Prostate gland (tissue), 2 donors: ENCODE measurements around the gene GALNTL6. TPM values are rescaled to one million over a fixed set of nuclear protein-coding genes. Genes with fewer than 3 reads are reported as not detected.

Source experiments
- DNase-seq: peaks from one replicate; pipeline ENCODE4 v3.0.0-alpha.2; 2019; ENCODE audit warnings: low spot score
- H3K27ac ChIP-seq, 2 donors: fragments of 200-600 bp; sonication (generic); 2 replicates each; pipeline ENCODE4 v1.5.1; 2017 to 2019
- H3K27me3 ChIP-seq: fragments of 200-600 bp; sonication (generic); replicated peaks from 2 replicates; pipeline ENCODE4 v1.5.1; 2019; ENCODE audit not compliant: insufficient read depth
- H3K36me3 ChIP-seq, 2 donors: fragments of 200-600 bp; sonication (generic); 1 replicate in 1 of 2; 2 replicates in 1 of 2; pipeline versions ENCODE4 v1.5.1 to v1.8.1; 2017 to 2019
- H3K4me1 ChIP-seq: fragments of 200-600 bp; sonication (generic); replicated peaks from 2 replicates; pipeline ENCODE4 v1.5.1; 2019
- H3K4me3 ChIP-seq, 2 donors: fragments of 200-600 bp; sonication (generic); 2 replicates each; pipeline ENCODE4 v1.5.1; 2017 to 2019
- H3K9me3 ChIP-seq: fragments of 200-600 bp; sonication (generic); 2 replicates; pipeline ENCODE4 v1.5.1; 2017
- POLR2A ChIP-seq: fragments of 450-650 bp; IDR thresholded peaks from one replicate; pipeline ENCODE4 v1.6.1; 2016; ENCODE audit warnings: antibody characterized with exemption, mild to moderate bottlenecking
- POLR2AphosphoS5 ChIP-seq: sonication (generic); formaldehyde crosslinking; IDR thresholded peaks from one replicate; pipeline ENCODE4 v1.6.1; 2017; ENCODE audit warnings: antibody characterized with exemption
- WGBS: methylation state at CpG from one replicate; pipeline ENCODE4 v1.1.5; 2018; 5-methylcytosine and 5-hydroxymethylcytosine counted together
- intact Hi-C: fragments of 100-400 bp; cut with DNase I; formaldehyde crosslinking; loops from one replicate; pipeline ENCODE4 v1.14.2; 2022
- total RNA-seq, 2 donors: library from RNA; depleted of rRNA; stranded (reverse); fragments of >200 nt; gene quantifications; one replicate each; pipeline ENCODE4 v1.1.0, GENCODE V29; 2016
- TF ChIP-seq, protein P1 (sequence below), 4 experiments: fragments of 200-600 bp in 2 of 4; fragments of 450-650 bp in 2 of 4; sonication (generic) in 2 of 4; IDR thresholded peaks; 1 replicate in 3 of 4; 2 replicates in 1 of 4; pipeline ENCODE4 v1.5.1; 2016 to 2019; ENCODE audit warnings: antibody characterized with exemption in 4 of 4, mild to moderate bottlenecking in 2 of 4, moderate library complexity in 2 of 4

The GALNTL6 gene
- total RNA-seq, 2 donors from 2014 or later = 0.23 to 0.85 TPM

- Histone ChIP-seq H3K9me3 (no peaks in the 10 kb centered on the region), H3K36me3 (no peaks in the 10 kb centered on the region), H3K27ac (no peak overlapping the region), H3K4me3 (no peak overlapping the region), H3K4me1 (no peaks in the 10 kb centered on the region), H3K27me3 (no peaks in the 10 kb centered on the region)
- DNase-seq = no peak
- 63% methylated on average over 2 of the region's 2 CpGs for WGBS
- intact Hi-C loops = no loop called here
- TF ChIP-seq POLR2AphosphoS5 = no peak
- TF ChIP-seq, protein P1, sequence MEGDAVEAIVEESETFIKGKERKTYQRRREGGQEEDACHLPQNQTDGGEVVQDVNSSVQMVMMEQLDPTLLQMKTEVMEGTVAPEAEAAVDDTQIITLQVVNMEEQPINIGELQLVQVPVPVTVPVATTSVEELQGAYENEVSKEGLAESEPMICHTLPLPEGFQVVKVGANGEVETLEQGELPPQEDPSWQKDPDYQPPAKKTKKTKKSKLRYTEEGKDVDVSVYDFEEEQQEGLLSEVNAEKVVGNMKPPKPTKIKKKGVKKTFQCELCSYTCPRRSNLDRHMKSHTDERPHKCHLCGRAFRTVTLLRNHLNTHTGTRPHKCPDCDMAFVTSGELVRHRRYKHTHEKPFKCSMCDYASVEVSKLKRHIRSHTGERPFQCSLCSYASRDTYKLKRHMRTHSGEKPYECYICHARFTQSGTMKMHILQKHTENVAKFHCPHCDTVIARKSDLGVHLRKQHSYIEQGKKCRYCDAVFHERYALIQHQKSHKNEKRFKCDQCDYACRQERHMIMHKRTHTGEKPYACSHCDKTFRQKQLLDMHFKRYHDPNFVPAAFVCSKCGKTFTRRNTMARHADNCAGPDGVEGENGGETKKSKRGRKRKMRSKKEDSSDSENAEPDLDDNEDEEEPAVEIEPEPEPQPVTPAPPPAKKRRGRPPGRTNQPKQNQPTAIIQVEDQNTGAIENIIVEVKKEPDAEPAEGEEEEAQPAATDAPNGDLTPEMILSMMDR (IDR thresholded peaks at IDR 0.05) = no peak
- TF ChIP-seq POLR2A = no peak
Observed at GRCh38 chr4:172141025-172141424, 327.8 kb downstream of the GALNTL6 start.

DNA sequence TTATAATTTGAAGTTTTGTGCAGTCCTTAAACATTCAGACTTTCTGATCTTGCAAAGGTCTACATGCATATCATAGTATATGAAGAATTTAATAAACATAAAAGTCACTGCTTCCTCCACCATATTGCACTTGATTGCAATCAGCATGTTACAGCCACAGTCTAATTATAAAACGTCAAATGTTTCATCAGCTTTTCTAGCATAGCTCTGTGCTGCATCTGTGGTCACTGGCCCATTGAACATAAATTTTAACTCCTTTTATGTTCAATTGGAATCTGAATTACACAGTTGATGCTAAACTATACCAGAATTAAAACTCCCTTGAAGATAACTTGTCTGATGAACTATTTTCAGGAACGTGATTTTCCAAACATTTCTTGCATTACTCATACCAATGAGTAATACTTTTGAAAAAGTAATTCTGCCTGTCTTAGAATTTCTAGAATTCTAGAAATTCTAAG lies 329.1 kb downstream of the GALNTL6 start:
- Histone ChIP-seq H3K9me3 (no peaks in the 10 kb centered on the region), H3K4me1 (no peaks in the 10 kb centered on the region), H3K36me3 (no peaks in the 10 kb centered on the region), H3K4me3 (no peak overlapping the region), H3K27ac (no peak overlapping the region), H3K27me3 (no peaks in the 10 kb centered on the region)
- DNase-seq = no peak
- intact Hi-C loops = no loop called here
- WGBS = 60% methylated on average over 2 of the region's 2 CpGs
- no peak for TF ChIP-seq POLR2AphosphoS5
- TF ChIP-seq, protein P1 (IDR thresholded peaks at IDR 0.05) = no peak
- no peak for TF ChIP-seq POLR2A

GRCh38 chr4:172143605-172144314 lies 330.6 kb downstream of the GALNTL6 start:
- no peaks in the 10 kb centered on the region for H3K27me3 ChIP-seq
- WGBS = 39% methylated on average over 3 of the region's 3 CpGs
- H3K27ac ChIP-seq = no peak overlapping the region
- intact Hi-C loops = no loop called here
- H3K36me3 ChIP-seq = no peaks in the 10 kb centered on the region
- H3K4me1 ChIP-seq = no peaks in the 10 kb centered on the region
- TF ChIP-seq POLR2A = no peak
- TF ChIP-seq POLR2AphosphoS5 = no peak
- TF ChIP-seq, protein P1 (IDR thresholded peaks at IDR 0.05) = no peak
- no peak for DNase-seq
- H3K9me3 ChIP-seq = no peaks in the 10 kb centered on the region
- no peak overlapping the region for H3K4me3 ChIP-seq

- H3K9me3 ChIP-seq = no peaks in the 10 kb centered on the region
- no peak for DNase-seq
- H3K4me3 ChIP-seq = no peak overlapping the region
- H3K36me3 ChIP-seq = no peaks in the 10 kb centered on the region
- WGBS = 3% methylated on average over 2 of the region's 2 CpGs
- no peaks in the 10 kb centered on the region for H3K27me3 ChIP-seq
- TF ChIP-seq, protein P1 (IDR thresholded peaks at IDR 0.05) = no peak
- TF ChIP-seq POLR2A (no peak), POLR2AphosphoS5 (no peak)
- H3K4me1 ChIP-seq = no peaks in the 10 kb centered on the region
- intact Hi-C loops = no loop called here
- no peak overlapping the region for H3K27ac ChIP-seq
Observed at GRCh38 chr4:172147687-172148086, 334.5 kb downstream of the GALNTL6 start.

DNA sequence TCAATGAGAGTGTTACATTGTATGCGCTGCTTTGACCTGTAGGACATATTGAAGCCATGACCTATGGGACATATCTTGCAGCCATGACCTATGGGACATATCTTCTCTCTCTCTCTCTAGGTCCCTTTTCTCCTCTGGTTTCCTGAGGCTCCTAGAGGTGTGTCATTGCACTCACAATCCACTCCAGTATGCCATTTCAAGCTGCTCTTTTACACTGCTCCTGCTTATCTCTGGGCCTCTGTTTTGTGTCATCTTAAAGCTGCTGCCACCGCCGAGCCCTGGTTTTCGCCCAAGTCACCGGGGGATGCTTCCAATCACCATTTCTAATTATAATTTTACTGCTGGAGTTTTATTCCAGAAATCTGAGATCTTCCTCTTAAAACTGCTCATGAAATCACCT lies 336.1 kb downstream of the GALNTL6 start:
- no peak for TF ChIP-seq POLR2AphosphoS5
- TF ChIP-seq, protein P1 (IDR thresholded peaks at IDR 0.05) = no peak
- TF ChIP-seq POLR2A = no peak
- no peak for DNase-seq
- WGBS = 56% methylated on average over 5 of the region's 5 CpGs
- no peak overlapping the region for H3K4me3 ChIP-seq
- no peaks in the 10 kb centered on the region for H3K9me3 ChIP-seq
- no peaks in the 10 kb centered on the region for H3K36me3 ChIP-seq
- no peaks in the 10 kb centered on the region for H3K27me3 ChIP-seq
- intact Hi-C loops = no loop called here
- H3K27ac ChIP-seq = no peak overlapping the region
- no peaks in the 10 kb centered on the region for H3K4me1 ChIP-seq
